ENCODE measurements around the gene CPNE7. TPM values are rescaled to one million over a fixed set of nuclear protein-coding genes. Genes with fewer than 3 reads are reported as not detected.

The CPNE7 gene
- total and polyA plus RNA-seq, 2 of the 8 experiments (the other 6 are each of a cell fraction or from before 2014, with no cell fraction given): 10.0 to 23.7 TPM

DNA sequence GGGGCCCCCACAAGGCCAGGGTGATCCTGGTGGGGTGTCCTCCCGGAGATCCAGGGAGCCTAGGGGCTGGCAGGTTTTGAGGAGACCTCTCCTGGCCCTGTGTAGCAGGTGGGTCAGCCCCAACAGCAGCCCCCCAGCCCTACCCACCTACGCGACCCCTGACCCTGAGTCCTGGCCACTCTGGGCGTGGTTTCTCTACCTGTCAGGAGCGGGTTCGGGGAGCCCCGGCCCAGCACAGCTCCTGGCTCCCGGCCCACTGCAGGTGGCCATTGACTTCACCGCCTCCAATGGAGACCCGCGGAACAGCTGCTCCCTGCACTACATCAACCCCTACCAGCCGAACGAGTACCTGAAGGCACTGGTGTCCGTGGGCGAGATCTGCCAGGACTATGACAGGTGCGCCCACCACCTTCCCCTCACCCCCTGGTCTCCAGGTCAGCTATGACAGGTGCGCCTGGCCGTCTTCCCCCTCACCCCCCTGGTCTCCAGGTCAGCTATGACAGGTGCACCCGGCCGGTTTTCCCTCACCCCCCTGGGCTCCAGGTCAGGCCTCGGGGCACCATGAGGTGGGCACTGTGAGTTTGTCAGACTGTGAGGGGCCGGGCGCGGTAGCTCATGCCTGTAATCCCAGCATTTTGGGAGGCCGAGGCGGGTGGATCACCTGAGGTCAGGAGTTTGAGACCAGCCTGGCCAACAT is 13.0 kb downstream of the CPNE7 start (continued):
- TF ChIP-seq, protein P1, sequence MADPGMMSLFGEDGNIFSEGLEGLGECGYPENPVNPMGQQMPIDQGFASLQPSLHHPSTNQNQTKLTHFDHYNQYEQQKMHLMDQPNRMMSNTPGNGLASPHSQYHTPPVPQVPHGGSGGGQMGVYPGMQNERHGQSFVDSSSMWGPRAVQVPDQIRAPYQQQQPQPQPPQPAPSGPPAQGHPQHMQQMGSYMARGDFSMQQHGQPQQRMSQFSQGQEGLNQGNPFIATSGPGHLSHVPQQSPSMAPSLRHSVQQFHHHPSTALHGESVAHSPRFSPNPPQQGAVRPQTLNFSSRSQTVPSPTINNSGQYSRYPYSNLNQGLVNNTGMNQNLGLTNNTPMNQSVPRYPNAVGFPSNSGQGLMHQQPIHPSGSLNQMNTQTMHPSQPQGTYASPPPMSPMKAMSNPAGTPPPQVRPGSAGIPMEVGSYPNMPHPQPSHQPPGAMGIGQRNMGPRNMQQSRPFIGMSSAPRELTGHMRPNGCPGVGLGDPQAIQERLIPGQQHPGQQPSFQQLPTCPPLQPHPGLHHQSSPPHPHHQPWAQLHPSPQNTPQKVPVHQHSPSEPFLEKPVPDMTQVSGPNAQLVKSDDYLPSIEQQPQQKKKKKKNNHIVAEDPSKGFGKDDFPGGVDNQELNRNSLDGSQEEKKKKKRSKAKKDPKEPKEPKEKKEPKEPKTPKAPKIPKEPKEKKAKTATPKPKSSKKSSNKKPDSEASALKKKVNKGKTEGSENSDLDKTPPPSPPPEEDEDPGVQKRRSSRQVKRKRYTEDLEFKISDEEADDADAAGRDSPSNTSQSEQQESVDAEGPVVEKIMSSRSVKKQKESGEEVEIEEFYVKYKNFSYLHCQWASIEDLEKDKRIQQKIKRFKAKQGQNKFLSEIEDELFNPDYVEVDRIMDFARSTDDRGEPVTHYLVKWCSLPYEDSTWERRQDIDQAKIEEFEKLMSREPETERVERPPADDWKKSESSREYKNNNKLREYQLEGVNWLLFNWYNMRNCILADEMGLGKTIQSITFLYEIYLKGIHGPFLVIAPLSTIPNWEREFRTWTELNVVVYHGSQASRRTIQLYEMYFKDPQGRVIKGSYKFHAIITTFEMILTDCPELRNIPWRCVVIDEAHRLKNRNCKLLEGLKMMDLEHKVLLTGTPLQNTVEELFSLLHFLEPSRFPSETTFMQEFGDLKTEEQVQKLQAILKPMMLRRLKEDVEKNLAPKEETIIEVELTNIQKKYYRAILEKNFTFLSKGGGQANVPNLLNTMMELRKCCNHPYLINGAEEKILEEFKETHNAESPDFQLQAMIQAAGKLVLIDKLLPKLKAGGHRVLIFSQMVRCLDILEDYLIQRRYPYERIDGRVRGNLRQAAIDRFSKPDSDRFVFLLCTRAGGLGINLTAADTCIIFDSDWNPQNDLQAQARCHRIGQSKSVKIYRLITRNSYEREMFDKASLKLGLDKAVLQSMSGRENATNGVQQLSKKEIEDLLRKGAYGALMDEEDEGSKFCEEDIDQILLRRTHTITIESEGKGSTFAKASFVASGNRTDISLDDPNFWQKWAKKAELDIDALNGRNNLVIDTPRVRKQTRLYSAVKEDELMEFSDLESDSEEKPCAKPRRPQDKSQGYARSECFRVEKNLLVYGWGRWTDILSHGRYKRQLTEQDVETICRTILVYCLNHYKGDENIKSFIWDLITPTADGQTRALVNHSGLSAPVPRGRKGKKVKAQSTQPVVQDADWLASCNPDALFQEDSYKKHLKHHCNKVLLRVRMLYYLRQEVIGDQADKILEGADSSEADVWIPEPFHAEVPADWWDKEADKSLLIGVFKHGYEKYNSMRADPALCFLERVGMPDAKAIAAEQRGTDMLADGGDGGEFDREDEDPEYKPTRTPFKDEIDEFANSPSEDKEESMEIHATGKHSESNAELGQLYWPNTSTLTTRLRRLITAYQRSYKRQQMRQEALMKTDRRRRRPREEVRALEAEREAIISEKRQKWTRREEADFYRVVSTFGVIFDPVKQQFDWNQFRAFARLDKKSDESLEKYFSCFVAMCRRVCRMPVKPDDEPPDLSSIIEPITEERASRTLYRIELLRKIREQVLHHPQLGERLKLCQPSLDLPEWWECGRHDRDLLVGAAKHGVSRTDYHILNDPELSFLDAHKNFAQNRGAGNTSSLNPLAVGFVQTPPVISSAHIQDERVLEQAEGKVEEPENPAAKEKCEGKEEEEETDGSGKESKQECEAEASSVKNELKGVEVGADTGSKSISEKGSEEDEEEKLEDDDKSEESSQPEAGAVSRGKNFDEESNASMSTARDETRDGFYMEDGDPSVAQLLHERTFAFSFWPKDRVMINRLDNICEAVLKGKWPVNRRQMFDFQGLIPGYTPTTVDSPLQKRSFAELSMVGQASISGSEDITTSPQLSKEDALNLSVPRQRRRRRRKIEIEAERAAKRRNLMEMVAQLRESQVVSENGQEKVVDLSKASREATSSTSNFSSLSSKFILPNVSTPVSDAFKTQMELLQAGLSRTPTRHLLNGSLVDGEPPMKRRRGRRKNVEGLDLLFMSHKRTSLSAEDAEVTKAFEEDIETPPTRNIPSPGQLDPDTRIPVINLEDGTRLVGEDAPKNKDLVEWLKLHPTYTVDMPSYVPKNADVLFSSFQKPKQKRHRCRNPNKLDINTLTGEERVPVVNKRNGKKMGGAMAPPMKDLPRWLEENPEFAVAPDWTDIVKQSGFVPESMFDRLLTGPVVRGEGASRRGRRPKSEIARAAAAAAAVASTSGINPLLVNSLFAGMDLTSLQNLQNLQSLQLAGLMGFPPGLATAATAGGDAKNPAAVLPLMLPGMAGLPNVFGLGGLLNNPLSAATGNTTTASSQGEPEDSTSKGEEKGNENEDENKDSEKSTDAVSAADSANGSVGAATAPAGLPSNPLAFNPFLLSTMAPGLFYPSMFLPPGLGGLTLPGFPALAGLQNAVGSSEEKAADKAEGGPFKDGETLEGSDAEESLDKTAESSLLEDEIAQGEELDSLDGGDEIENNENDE (IDR thresholded peaks at IDR 0.05; ENCODE audit: insufficient replicate concordance, low read length): no peak
- no peak for TF ChIP-seq KDM4A (IDR thresholded peaks at IDR 0.05; ENCODE audit: low read depth, low read length, severe bottlenecking)
- TF ChIP-seq RBBP5 (IDR thresholded peaks at IDR 0.05; ENCODE audit: borderline replicate concordance, low read depth, low read length): no peak
- TF ChIP-seq GTF2F1 (IDR thresholded peaks at IDR 0.05; ENCODE audit: borderline replicate concordance, low read depth, low read length): no peak
- no peak for TF ChIP-seq RAD21 (IDR thresholded peaks at IDR 0.05 in 1 of 2, conservative IDR thresholded peaks at IDR 0.05 in 1 of 2; ENCODE audit: low read depth in 2 of 2, low read length in 2 of 2)
- TF ChIP-seq JUND (IDR thresholded peaks at IDR 0.05; ENCODE audit: low read length): no peak
- TF ChIP-seq CBX5 (IDR thresholded peaks at IDR 0.05; ENCODE audit: low read depth, low read length): no peak
- no peak for TF ChIP-seq KDM1A (IDR thresholded peaks at IDR 0.05; ENCODE audit: borderline replicate concordance, low read length)
- no peak for TF ChIP-seq CEBPB (IDR thresholded peaks at IDR 0.05; ENCODE audit: low read depth, low read length)
- TF ChIP-seq CREB1 (IDR thresholded peaks at IDR 0.05): no peak
- no peak for TF ChIP-seq SP1 (IDR thresholded peaks at IDR 0.05; ENCODE audit: low read depth, low read length)

All from H1 (cell line).